Mesodermal cell (in vitro differentiated cells): Measurements from ENCODE around the gene RNF166.

Experiments
- H3K27ac ChIP-seq: 2 replicates; pipeline ENCODE4 v1.7.0; 2013; ENCODE audit warnings: mild to moderate bottlenecking, low read depth, low read length, moderate library complexity; ENCODE audit not compliant: severe bottlenecking
- H3K36me3 ChIP-seq: 2 replicates; pipeline ENCODE4 v1.7.1; 2013; ENCODE audit warnings: mild to moderate bottlenecking, low read length, moderate library complexity; ENCODE audit not compliant: control insufficient read depth, insufficient read depth
- H3K4me1 ChIP-seq: one replicate; pipeline ENCODE4 v1.7.1; 2013; ENCODE audit warnings: mild to moderate bottlenecking, low read length; ENCODE audit not compliant: insufficient read depth, control insufficient read depth, poor library complexity, severe bottlenecking
- H3K4me3 ChIP-seq: 2 replicates; pipeline ENCODE4 v1.7.0; 2013; ENCODE audit warnings: low read length, control low read depth, mild to moderate bottlenecking; ENCODE audit not compliant: insufficient read depth, poor library complexity, severe bottlenecking; ENCODE audit errors: extremely low read depth
- H3K9me3 ChIP-seq: 2 replicates; pipeline ENCODE4 v1.7.1; 2013; ENCODE audit warnings: mild to moderate bottlenecking, low read length, moderate library complexity; ENCODE audit not compliant: control insufficient read depth
- WGBS, 2 experiments: methylation state at CpG; one replicate each; pipeline ENCODE4 v1.1.5; 2013; ENCODE audit warnings: missing lambda C conversion rate in 2 of 2; ENCODE audit not compliant: insufficient coverage in 2 of 2; 5-methylcytosine and 5-hydroxymethylcytosine counted together

The RNF166 gene

GRCh38 chr16:88696441-88696840 lies 9.8 kb downstream of the RNF166 start:
- Histone ChIP-seq H3K4me3 (no peak overlapping the region), H3K36me3 (peaks cover 45% of the 10 kb centered on the region), H3K27ac (no peak overlapping the region), H3K4me1 (peaks cover 11% of the 10 kb centered on the region), H3K9me3 (no peaks in the 10 kb centered on the region)
- 92 to 93% methylated on average over 9 to 11 of the region's 14 CpGs for WGBS, 2 experiments

- H3K4me3 ChIP-seq, result no peak overlapping the region
- H3K4me1 ChIP-seq, result peaks cover 4% of the 10 kb centered on the region
- 94 to 100% methylated on average over 6 to 7 of the region's 7 CpGs for WGBS, 2 experiments
- H3K9me3 ChIP-seq, result no peaks in the 10 kb centered on the region
- no peak overlapping the region for H3K27ac ChIP-seq
- peaks cover 43% of the 10 kb centered on the region for H3K36me3 ChIP-seq
These were observed 10.5 kb downstream of the RNF166 start for GRCh38 chr16:88695753-88696152.

DNA sequence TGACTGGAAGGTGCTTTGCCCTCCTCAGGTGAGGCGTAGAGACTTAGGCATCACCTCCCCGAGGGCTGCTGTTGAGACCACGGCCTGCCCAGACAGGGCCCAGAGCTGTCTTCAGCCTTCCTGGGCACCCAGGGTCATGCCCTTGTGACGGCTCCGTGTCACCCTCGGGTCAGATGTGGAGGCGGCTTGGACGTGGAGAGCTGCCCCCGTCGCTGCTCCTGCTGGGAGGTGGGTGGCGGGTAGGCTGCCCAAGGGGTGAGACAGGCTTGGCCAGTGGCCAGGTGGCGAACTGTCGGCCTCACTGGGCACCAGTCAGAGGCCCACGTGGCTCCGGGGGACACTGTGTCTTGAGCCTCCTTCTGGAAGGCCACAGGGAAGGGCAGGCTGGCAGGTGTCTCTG lies 11.0 kb downstream of the RNF166 start:
- WGBS, 2 experiments, result 94 to 96% methylated on average over 10 to 14 of the region's 15 CpGs
- H3K27ac ChIP-seq, result no peak overlapping the region
- H3K4me1 ChIP-seq, result no peaks in the 10 kb centered on the region
- H3K4me3 ChIP-seq, result no peak overlapping the region
- no peaks in the 10 kb centered on the region for H3K9me3 ChIP-seq
- peaks cover 39% of the 10 kb centered on the region for H3K36me3 ChIP-seq

DNA sequence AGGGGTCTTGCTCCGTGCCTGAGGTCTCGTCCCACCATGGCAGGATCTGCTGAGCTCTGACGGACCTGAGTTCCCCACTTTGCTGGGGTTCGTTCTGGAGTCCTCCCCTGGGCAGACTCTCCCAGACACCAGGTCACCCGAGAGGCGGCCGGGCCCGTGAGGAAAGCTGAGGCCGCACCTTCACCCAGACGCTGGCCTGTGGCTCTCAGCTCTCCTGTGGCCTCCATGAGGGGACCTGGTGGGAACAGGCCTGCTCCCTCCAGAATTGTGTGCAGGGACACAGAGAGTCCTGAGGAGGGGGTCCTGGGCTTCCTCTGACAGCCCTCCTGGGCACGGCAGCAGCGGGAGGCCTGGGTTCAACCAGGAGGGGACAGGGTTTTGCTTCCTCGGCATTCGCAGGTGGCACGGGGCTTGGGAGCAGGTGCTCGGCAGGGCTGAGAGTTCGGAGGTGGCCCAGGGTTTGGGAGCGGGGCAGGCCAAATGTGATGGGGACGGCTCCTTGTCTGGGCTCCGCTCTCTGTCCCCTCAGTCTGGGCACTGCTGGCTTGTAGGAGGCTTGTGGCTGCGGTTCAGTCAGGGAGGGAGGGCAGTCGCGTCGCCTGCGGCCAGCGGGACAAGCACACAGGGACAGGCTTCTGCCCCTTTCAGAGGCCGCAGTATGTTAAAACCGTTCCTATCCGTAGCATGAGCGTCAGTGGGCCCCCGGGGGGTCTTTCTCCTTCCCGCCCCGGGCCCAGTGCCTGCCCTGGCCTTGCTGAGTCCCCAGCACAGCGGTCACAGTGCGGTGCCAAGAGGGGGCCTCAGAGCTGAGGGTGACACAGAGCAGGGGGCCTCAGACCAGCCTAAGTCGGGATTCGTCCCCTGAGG lies 11.8 kb downstream of the RNF166 start:
- H3K27ac ChIP-seq, result no peak overlapping the region
- no peak overlapping the region for H3K4me3 ChIP-seq
- H3K9me3 ChIP-seq, result no peaks in the 10 kb centered on the region
- peaks cover 35% of the 10 kb centered on the region for H3K36me3 ChIP-seq
- 88 to 90% methylated on average over 29 to 33 of the region's 37 CpGs for WGBS, 2 experiments
- no peaks in the 10 kb centered on the region for H3K4me1 ChIP-seq

- WGBS, 2 experiments, result 90 to 93% methylated on average over 34 to 36 of the region's 39 CpGs
- H3K4me1 ChIP-seq, result no peaks in the 10 kb centered on the region
- H3K36me3 ChIP-seq, result peaks cover 26% of the 10 kb centered on the region
- H3K4me3 ChIP-seq, result no peak overlapping the region
- H3K27ac ChIP-seq, result no peak overlapping the region
- H3K9me3 ChIP-seq, result no peaks in the 10 kb centered on the region
These were observed 12.6 kb downstream of the RNF166 start for GRCh38 chr16:88693420-88694177.

GRCh38 chr16:88692861-88693260 lies 13.3 kb downstream of the RNF166 start:
- Histone ChIP-seq H3K4me3 (no peak overlapping the region), H3K27ac (no peak overlapping the region), H3K4me1 (no peaks in the 10 kb centered on the region), H3K9me3 (no peaks in the 10 kb centered on the region), H3K36me3 (peaks cover 19% of the 10 kb centered on the region)
- 91 to 100% methylated on average over 4 to 7 of the region's 10 CpGs for WGBS, 2 experiments

GRCh38 chr16:88691924-88692560 lies 14.2 kb downstream of the RNF166 start:
- WGBS, 2 experiments, result 91 to 96% methylated on average over 24 of the region's 26 CpGs
- peaks cover 11% of the 10 kb centered on the region for H3K36me3 ChIP-seq
- H3K4me3 ChIP-seq, result no peak overlapping the region
- no peaks in the 10 kb centered on the region for H3K4me1 ChIP-seq
- no peaks in the 10 kb centered on the region for H3K9me3 ChIP-seq
- H3K27ac ChIP-seq, result no peak overlapping the region

- H3K4me3 ChIP-seq, result no peak overlapping the region
- no peak overlapping the region for H3K27ac ChIP-seq
- H3K36me3 ChIP-seq, result peaks cover 4% of the 10 kb centered on the region
- H3K4me1 ChIP-seq, result no peaks in the 10 kb centered on the region
- no peaks in the 10 kb centered on the region for H3K9me3 ChIP-seq
- WGBS, 2 experiments, result 92 to 94% methylated on average over 30 to 33 of the region's 33 CpGs
These were observed 14.9 kb downstream of the RNF166 start for GRCh38 chr16:88691129-88691813.

GRCh38 chr16:88690341-88691128 lies 15.7 kb downstream of the RNF166 start:
- no peak overlapping the region for H3K27ac ChIP-seq
- 82 to 84% methylated on average over 15 to 21 of the region's 21 CpGs for WGBS, 2 experiments
- H3K4me3 ChIP-seq, result no peak overlapping the region
- no peaks in the 10 kb centered on the region for H3K36me3 ChIP-seq
- H3K9me3 ChIP-seq, result no peaks in the 10 kb centered on the region
- H3K4me1 ChIP-seq, result no peaks in the 10 kb centered on the region
